Mucosa of rectum (tissue), 2 donors: ENCODE results near the gene CACNA1G.

ENCODE experiments used
- H3K27ac ChIP-seq, 2 donors: one replicate each; pipeline ENCODE4 v1.7.0; 2013; ENCODE audit warnings: inconsistent platforms in 2 of 2, low read depth in 2 of 2, low read length in 2 of 2
- H3K27me3 ChIP-seq, 2 donors: one replicate each; pipeline ENCODE4 v1.7.0; 2013; ENCODE audit warnings: low read length in 2 of 2; ENCODE audit not compliant: control insufficient read depth in 2 of 2, insufficient read depth in 2 of 2
- H3K36me3 ChIP-seq, 2 donors: one replicate each; pipeline ENCODE4 v1.7.0; 2013; ENCODE audit warnings: low read length in 2 of 2; ENCODE audit not compliant: control insufficient read depth in 2 of 2, insufficient read depth in 2 of 2
- H3K4me1 ChIP-seq, 2 donors: one replicate each; pipeline ENCODE4 v1.7.0; 2013; ENCODE audit warnings: low read length in 2 of 2, mild to moderate bottlenecking in 1 of 2; ENCODE audit not compliant: control insufficient read depth in 2 of 2, insufficient read depth in 2 of 2
- H3K4me3 ChIP-seq, 2 donors: one replicate each; pipeline ENCODE4 v1.7.0; 2013; ENCODE audit warnings: low read length in 2 of 2
- H3K9ac ChIP-seq, 2 donors: one replicate each; pipeline ENCODE4 v1.7.0; 2013; ENCODE audit warnings: low read length in 2 of 2, low read depth in 1 of 2, mild to moderate bottlenecking in 1 of 2
- H3K9me3 ChIP-seq, 2 donors: one replicate each; pipeline ENCODE4 v1.7.0; 2013; ENCODE audit warnings: low read length in 2 of 2; ENCODE audit not compliant: control insufficient read depth in 2 of 2
- donor health status: healthy.
- donor health status: Normal muscosa, but diverticular disease.

Gene CACNA1G

GRCh38 chr17:50642071-50642721 lies 81.7 kb downstream of the CACNA1G start:
- Histone ChIP-seq H3K9me3 (no peaks in the 10 kb centered on the region), H3K27ac (no peak overlapping the region)

GRCh38 chr17:50642722-50643656 lies 82.5 kb downstream of the CACNA1G start:
- Histone ChIP-seq H3K36me3 (peaks cover 6 to 10% of the 10 kb centered on the region in 2 donors), H3K4me3 (no peak overlapping the region), H3K9ac (peak overlapping the region in 1 of 2 donors; percentile 8), H3K9me3 (no peaks in the 10 kb centered on the region), H3K27ac (no peak overlapping the region), H3K27me3 (no peaks in the 10 kb centered on the region), H3K4me1 (peaks cover 19 to 33% of the 10 kb centered on the region in 2 donors)

More at GRCh38 chr17:50642071-50642721, 81.7 kb downstream of the CACNA1G start:
- Histone ChIP-seq H3K9ac (peak overlapping the region in 1 of 2 donors; percentile 8), H3K4me3 (no peak overlapping the region), H3K27me3 (no peaks in the 10 kb centered on the region), H3K36me3 (peaks cover 6 to 10% of the 10 kb centered on the region in 2 donors), H3K4me1 (peaks cover 26 to 39% of the 10 kb centered on the region in 2 donors)

- H3K4me1 ChIP-seq, result peaks cover 2 to 6% of the 10 kb centered on the region in 2 donors
- H3K27ac ChIP-seq, result no peak overlapping the region
- no peaks in the 10 kb centered on the region for H3K27me3 ChIP-seq
- H3K9me3 ChIP-seq, result no peaks in the 10 kb centered on the region
- peaks cover 6 to 10% of the 10 kb centered on the region in 2 donors for H3K36me3 ChIP-seq
- no peak overlapping the region for H3K4me3 ChIP-seq
- no peak overlapping the region for H3K9ac ChIP-seq
Measured at GRCh38 chr17:50645748-50646682, 85.5 kb downstream of the CACNA1G start.

- Histone ChIP-seq H3K27ac (no peak overlapping the region), H3K27me3 (no peaks in the 10 kb centered on the region), H3K9ac (no peak overlapping the region), H3K9me3 (no peaks in the 10 kb centered on the region), H3K4me3 (no peak overlapping the region), H3K4me1 (peaks cover 0 to 2% of the 10 kb centered on the region in 2 donors), H3K36me3 (peaks cover 6% of the 10 kb centered on the region in 2 donors)
Measured at GRCh38 chr17:50647187-50647586, 86.7 kb downstream of the CACNA1G start.

GRCh38 chr17:50649042-50649908 lies 88.8 kb downstream of the CACNA1G start:
- no peak overlapping the region for H3K4me3 ChIP-seq
- H3K9me3 ChIP-seq, result no peaks in the 10 kb centered on the region
- no peak overlapping the region for H3K9ac ChIP-seq
- H3K36me3 ChIP-seq, result no peaks in the 10 kb centered on the region
- no peak overlapping the region for H3K27ac ChIP-seq
- no peaks in the 10 kb centered on the region for H3K27me3 ChIP-seq
- no peaks in the 10 kb centered on the region for H3K4me1 ChIP-seq

- Histone ChIP-seq H3K27me3 (no peaks in the 10 kb centered on the region), H3K9ac (no peak overlapping the region), H3K9me3 (no peaks in the 10 kb centered on the region), H3K27ac (no peak overlapping the region), H3K36me3 (peaks cover 0 to 2% of the 10 kb centered on the region in 2 donors), H3K4me3 (no peak overlapping the region), H3K4me1 (peaks cover 0 to 4% of the 10 kb centered on the region in 2 donors)
Measured at GRCh38 chr17:50651661-50652060, 91.1 kb downstream of the CACNA1G start.

GRCh38 chr17:50653738-50654137 lies 93.2 kb downstream of the CACNA1G start:
- no peaks in the 10 kb centered on the region for H3K27me3 ChIP-seq
- H3K9ac ChIP-seq, result no peak overlapping the region
- no peak overlapping the region for H3K4me3 ChIP-seq
- H3K27ac ChIP-seq, result no peak overlapping the region
- peaks cover 13 to 24% of the 10 kb centered on the region in 2 donors for H3K4me1 ChIP-seq
- H3K36me3 ChIP-seq, result peaks cover 0 to 7% of the 10 kb centered on the region in 2 donors
- H3K9me3 ChIP-seq, result no peaks in the 10 kb centered on the region

- Histone ChIP-seq H3K27ac (peak overlapping the region; percentile 67 to 80), H3K4me1 (peaks cover 30 to 50% of the 10 kb centered on the region in 2 donors), H3K9me3 (no peaks in the 10 kb centered on the region), H3K9ac (no peak overlapping the region), H3K4me3 (no peak overlapping the region), H3K27me3 (no peaks in the 10 kb centered on the region), H3K36me3 (peaks cover 0 to 15% of the 10 kb centered on the region in 2 donors)
Measured at GRCh38 chr17:50656509-50656908, 96.0 kb downstream of the CACNA1G start.

GRCh38 chr17:50657054-50657453 lies 96.5 kb downstream of the CACNA1G start:
- peaks cover 0 to 15% of the 10 kb centered on the region in 2 donors for H3K36me3 ChIP-seq
- peaks cover 36 to 56% of the 10 kb centered on the region in 2 donors for H3K4me1 ChIP-seq
- H3K4me3 ChIP-seq, result peak overlapping the region in 1 of 2 donors; percentile 19
- peak overlapping the region in 1 of 2 donors; percentile 53 for H3K9ac ChIP-seq
- no peaks in the 10 kb centered on the region for H3K27me3 ChIP-seq
- H3K9me3 ChIP-seq, result no peaks in the 10 kb centered on the region
- H3K27ac ChIP-seq, result peak overlapping the region; percentile 67 to 80
